Lung (tissue), 12 donors: Measurements from ENCODE around the gene FSCN2. TPM values are rescaled to one million over a fixed set of nuclear protein-coding genes. Genes with fewer than 3 reads are reported as not detected.
"Not testable (repeated sequence)": the region's sequence is repeated elsewhere in the genome, so short reads cannot be mapped to it uniquely, and the experiment has no call there.

Experiments used
- ATAC-seq: fragments of 200-7000 bp; cut with Tn5 transposase; one replicate; pipeline ENCODE4 v1.9.1; 2020; ENCODE audit warnings: moderate number of reproducible peaks; ENCODE audit not compliant: insufficient read depth, low FRiP score
- DNase-seq, 3 donors: peaks; one replicate each; pipeline ENCODE4 v3.0.0-alpha.2; 2013 to 2017
- H3K27ac ChIP-seq, 2 donors: one replicate each; pipeline ENCODE4 v1.5.1; 2013; ENCODE audit warnings: mild to moderate bottlenecking in 2 of 2, moderate library complexity in 2 of 2, control low read depth in 1 of 2, inconsistent platforms in 1 of 2, low read depth in 1 of 2, low read length in 1 of 2
- H3K27me3 ChIP-seq, 3 donors: one replicate each; pipeline ENCODE4 v1.5.1; 2013; ENCODE audit warnings: low read length in 2 of 3; ENCODE audit not compliant: control insufficient read depth in 3 of 3, insufficient read depth in 3 of 3
- H3K36me3 ChIP-seq, 4 donors: one replicate each; pipeline ENCODE4 v1.5.1; 2013; ENCODE audit warnings: low read length in 4 of 4, mild to moderate bottlenecking in 1 of 4, moderate library complexity in 1 of 4; ENCODE audit not compliant: control insufficient read depth in 4 of 4, insufficient read depth in 4 of 4
- H3K4me1 ChIP-seq, 5 donors: one replicate each; pipeline ENCODE4 v1.5.1; 2013; ENCODE audit warnings: low read length in 5 of 5, mild to moderate bottlenecking in 2 of 5, moderate library complexity in 1 of 5; ENCODE audit not compliant: control insufficient read depth in 5 of 5, insufficient read depth in 5 of 5
- H3K4me3 ChIP-seq: one replicate; pipeline ENCODE4 v1.5.1; 2013; ENCODE audit warnings: mild to moderate bottlenecking, control low read depth, moderate library complexity
- H3K9ac ChIP-seq, 2 donors: one replicate each; pipeline ENCODE4 v1.5.1; 2013; ENCODE audit warnings: low read length in 2 of 2, control low read depth in 1 of 2; ENCODE audit not compliant: insufficient read depth in 1 of 2
- H3K9me3 ChIP-seq, 4 donors: one replicate each; pipeline ENCODE4 v1.5.1; 2013; ENCODE audit warnings: low read length in 3 of 4, mild to moderate bottlenecking in 1 of 4, moderate library complexity in 1 of 4; ENCODE audit not compliant: control insufficient read depth in 4 of 4, insufficient read depth in 3 of 4
- WGBS, 2 donors: extraction: QIAGEN DNeasy Blood & Tissue Kit; methylation state at CpG; one replicate each; pipeline ENCODE4 v1.1.7; 2013; 5-methylcytosine and 5-hydroxymethylcytosine counted together
- polyA plus RNA-seq, 2 donors: library from polyadenylated mRNA; stranded (reverse); fragments of 200-250 nt; gene quantifications; one replicate each; pipeline ENCODE4 v1.2.1, GENCODE V29; 2013
- total RNA-seq, 2 donors: library from RNA; depleted of rRNA in 1 of 2; stranded (reverse); fragments of >200 nt in 1 of 2; gene quantifications; one replicate each; pipeline ENCODE4 v1.2.1, GENCODE V29; 2014 to 2021
- TF ChIP-seq, protein P1 (sequence below): IDR thresholded peaks from 2 replicates; pipeline ENCODE4 v1.5.1; 2012; ENCODE audit warnings: mild to moderate bottlenecking; ENCODE audit errors: control extremely low read depth, extremely low read depth
- donor health status: control.
- donor health status: control.
- donor health status: Bipolar disorder and iron deficiency.
- donor health status: healthy.
- donor health status: DM: yes; HTN: yes; CAD: no.

Gene FSCN2
- total and polyA plus RNA-seq, 4 donors: 0.46 to 3.9 (median 1.9) TPM

DNA sequence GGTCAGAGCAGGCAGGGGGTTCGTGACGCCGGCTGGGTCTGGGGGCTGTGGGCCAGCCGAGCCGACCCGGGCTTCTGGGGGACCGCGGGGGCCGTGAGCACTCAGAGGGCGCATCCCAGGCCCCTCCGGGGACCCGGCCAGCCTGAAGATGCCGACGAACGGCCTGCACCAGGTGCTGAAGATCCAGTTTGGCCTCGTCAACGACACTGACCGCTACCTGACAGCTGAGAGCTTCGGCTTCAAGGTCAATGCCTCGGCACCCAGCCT is 140 bp downstream of the FSCN2 start:
- Histone ChIP-seq H3K4me3 (no peak overlapping the region), H3K4me1 (peaks cover 0 to 11% (median 0%) of the 10 kb centered on the region in 5 donors), H3K27me3 (peaks cover 0 to 18% (median 8%) of the 10 kb centered on the region in 3 donors)

DNA sequence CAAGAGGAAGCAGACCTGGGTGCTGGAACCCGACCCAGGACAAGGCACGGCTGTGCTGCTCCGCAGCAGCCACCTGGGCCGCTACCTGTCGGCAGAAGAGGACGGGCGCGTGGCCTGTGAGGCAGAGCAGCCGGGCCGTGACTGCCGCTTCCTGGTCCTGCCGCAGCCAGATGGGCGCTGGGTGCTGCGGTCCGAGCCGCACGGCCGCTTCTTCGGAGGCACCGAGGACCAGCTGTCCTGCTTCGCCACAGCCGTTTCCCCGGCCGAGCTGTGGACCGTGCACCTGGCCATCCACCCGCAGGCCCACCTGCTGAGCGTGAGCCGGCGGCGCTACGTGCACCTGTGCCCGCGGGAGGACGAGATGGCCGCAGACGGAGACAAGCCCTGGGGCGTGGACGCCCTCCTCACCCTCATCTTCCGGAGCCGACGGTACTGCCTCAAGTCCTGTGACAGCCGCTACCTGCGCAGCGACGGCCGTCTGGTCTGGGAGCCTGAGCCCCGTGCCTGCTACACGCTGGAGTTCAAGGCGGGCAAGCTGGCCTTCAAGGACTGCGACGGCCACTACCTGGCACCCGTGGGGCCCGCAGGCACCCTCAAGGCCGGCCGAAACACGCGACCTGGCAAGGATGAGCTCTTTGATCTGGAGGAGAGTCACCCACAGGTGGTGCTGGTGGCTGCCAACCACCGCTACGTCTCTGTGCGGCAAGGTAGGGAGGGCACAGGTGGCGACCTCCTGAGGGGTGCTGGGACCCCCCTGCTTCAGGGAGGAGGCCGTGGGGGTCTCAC is 667 bp downstream of the FSCN2 start:
- Histone ChIP-seq H3K9ac (no peak overlapping the region), H3K27me3 (peaks cover 0 to 18% (median 8%) of the 10 kb centered on the region in 3 donors), H3K4me1 (peaks cover 0 to 6% (median 0%) of the 10 kb centered on the region in 5 donors), H3K27ac (no peak overlapping the region), H3K9me3 (peaks cover 0 to 2% (median 0%) of the 10 kb centered on the region in 4 donors), H3K36me3 (no peaks in the 10 kb centered on the region), H3K4me3 (no peak overlapping the region)
- no peak for DNase-seq
- TF ChIP-seq, protein P1, sequence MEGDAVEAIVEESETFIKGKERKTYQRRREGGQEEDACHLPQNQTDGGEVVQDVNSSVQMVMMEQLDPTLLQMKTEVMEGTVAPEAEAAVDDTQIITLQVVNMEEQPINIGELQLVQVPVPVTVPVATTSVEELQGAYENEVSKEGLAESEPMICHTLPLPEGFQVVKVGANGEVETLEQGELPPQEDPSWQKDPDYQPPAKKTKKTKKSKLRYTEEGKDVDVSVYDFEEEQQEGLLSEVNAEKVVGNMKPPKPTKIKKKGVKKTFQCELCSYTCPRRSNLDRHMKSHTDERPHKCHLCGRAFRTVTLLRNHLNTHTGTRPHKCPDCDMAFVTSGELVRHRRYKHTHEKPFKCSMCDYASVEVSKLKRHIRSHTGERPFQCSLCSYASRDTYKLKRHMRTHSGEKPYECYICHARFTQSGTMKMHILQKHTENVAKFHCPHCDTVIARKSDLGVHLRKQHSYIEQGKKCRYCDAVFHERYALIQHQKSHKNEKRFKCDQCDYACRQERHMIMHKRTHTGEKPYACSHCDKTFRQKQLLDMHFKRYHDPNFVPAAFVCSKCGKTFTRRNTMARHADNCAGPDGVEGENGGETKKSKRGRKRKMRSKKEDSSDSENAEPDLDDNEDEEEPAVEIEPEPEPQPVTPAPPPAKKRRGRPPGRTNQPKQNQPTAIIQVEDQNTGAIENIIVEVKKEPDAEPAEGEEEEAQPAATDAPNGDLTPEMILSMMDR: no peak
- no peak for ATAC-seq
- 88 to 90% methylated on average over 62 of the region's 62 CpGs for WGBS, 2 donors

More for the DNA sequence above, 140 bp downstream of the FSCN2 start:
- Histone ChIP-seq H3K9ac (no peak overlapping the region), H3K9me3 (peaks cover 0 to 2% (median 0%) of the 10 kb centered on the region in 4 donors), H3K36me3 (no peaks in the 10 kb centered on the region), H3K27ac (no peak overlapping the region)
- TF ChIP-seq, protein P1: no peak
- DNase-seq (no peak), ATAC-seq (no peak)
- 54 to 71% methylated on average over 20 of the region's 20 CpGs for WGBS, 2 donors

DNA sequence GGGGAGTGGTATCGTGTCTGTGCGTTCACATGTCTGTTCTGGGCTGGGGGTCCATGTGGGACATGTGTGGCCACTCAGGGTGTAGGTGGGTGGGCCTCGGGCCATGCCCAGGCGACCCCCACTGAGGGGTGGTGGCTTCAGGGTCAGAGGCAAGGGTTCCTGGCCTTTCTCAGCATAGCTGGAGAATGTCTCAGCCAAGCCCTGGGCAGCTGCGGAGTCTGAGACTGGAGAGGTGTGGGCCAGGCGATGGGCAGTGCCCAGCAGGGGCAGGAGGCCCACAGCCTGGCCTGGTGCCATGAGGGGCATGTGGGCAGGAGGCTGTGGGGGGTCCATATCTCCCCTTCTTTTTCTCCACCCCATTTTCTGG is 1.2 kb downstream of the FSCN2 start:
- ATAC-seq (no peak), DNase-seq (no peak)
- WGBS, 2 donors: 88 to 93% methylated on average over 6 of the region's 6 CpGs
- Histone ChIP-seq H3K36me3 (no peaks in the 10 kb centered on the region), H3K9ac (no peak overlapping the region), H3K9me3 (peaks cover 0 to 2% (median 0%) of the 10 kb centered on the region in 4 donors), H3K27ac (no peak overlapping the region), H3K4me3 (no peak overlapping the region), H3K4me1 (peaks cover 0 to 5% (median 0%) of the 10 kb centered on the region in 5 donors), H3K27me3 (peaks cover 0 to 18% (median 8%) of the 10 kb centered on the region in 3 donors)
- TF ChIP-seq, protein P1: no peak

DNA sequence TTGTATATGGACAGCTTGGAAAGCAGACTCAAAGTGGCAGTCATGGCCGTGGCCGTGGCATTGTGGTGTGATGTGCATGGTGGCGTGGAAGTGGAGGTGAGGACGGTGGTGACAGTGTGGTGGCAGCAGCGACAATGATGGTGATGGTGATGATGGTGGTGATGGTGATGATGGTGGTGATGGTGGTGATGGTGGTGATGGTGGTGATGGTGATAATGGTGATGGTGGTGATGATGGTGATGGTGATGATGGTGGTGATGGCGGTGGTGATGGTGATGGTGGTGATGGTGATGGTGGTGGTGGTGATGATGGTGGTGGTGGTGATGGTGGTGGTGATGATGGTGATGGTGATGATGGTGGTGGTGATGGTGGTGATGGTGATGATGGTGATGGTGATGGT is 2.8 kb downstream of the FSCN2 start:
- H3K9ac ChIP-seq, H3K4me3 ChIP-seq, H3K9me3 ChIP-seq, H3K36me3 ChIP-seq, H3K27ac ChIP-seq, DNase-seq, ATAC-seq, H3K4me1 ChIP-seq: not testable (repeated sequence)
- 81 to 82% methylated on average over 6 of the region's 6 CpGs for WGBS, 2 donors
- peaks cover 0 to 25% (median 16%) of the 10 kb centered on the region in 3 donors for H3K27me3 ChIP-seq

DNA sequence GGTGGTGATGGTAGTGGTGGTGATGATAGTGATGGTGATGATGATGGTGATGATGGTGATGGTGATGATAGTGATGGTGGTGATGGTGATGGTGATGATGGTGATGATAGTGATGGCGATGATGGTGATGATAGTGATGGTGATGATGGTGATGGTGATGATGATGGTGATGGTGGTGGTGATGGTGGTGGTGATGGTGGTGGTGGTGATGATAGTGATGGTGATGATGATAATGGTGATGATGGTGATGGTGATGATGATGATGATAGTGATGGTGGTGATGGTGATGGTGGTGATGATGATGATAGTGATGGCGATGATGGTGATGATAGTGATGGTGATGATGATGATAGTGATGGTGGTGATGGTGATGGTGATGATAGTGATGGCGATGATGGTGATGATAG is 3.8 kb downstream of the FSCN2 start:
- H3K9ac ChIP-seq, DNase-seq, H3K9me3 ChIP-seq, H3K4me1 ChIP-seq, H3K36me3 ChIP-seq, H3K4me3 ChIP-seq, H3K27ac ChIP-seq, ATAC-seq: not testable (repeated sequence)
- H3K27me3 ChIP-seq: peaks cover 0 to 26% (median 19%) of the 10 kb centered on the region in 3 donors
- WGBS, 2 donors: 95 to 96% methylated on average over 3 of the region's 3 CpGs
